Ishikawa (cell line): ENCODE data around the gene MUS81.

Experiments used
- CEBPB ChIP-seq: IDR thresholded peaks from 2 replicates; pipeline ENCODE4 v1.6.1; 2012
- CREB1 ChIP-seq: IDR thresholded peaks from 2 replicates; pipeline ENCODE4 v1.6.1; 2012; ENCODE audit warnings: low read depth
- EP300 ChIP-seq: IDR thresholded peaks from 2 replicates; pipeline ENCODE4 v1.6.1; 2012; ENCODE audit warnings: borderline replicate concordance
- NFIC ChIP-seq: IDR thresholded peaks from 2 replicates; pipeline ENCODE4 v1.6.1; 2012
- RAD21 ChIP-seq: IDR thresholded peaks from 2 replicates; pipeline ENCODE4 v1.6.1; 2012; ENCODE audit warnings: low read depth
- TAF1 ChIP-seq: IDR thresholded peaks from 2 replicates; pipeline ENCODE4 v1.6.1; 2012; ENCODE audit warnings: low read depth, mild to moderate bottlenecking
- TEAD4 ChIP-seq: IDR thresholded peaks from 2 replicates; pipeline ENCODE4 v1.6.1; 2012
- YY1 ChIP-seq: IDR thresholded peaks from 2 replicates; pipeline ENCODE4 v1.6.1; 2012; ENCODE audit warnings: low read depth
- ZBTB7A ChIP-seq: IDR thresholded peaks from 2 replicates; pipeline ENCODE4 v1.6.1; 2012; ENCODE audit warnings: low read depth
- TF ChIP-seq, protein P1 (sequence below): IDR thresholded peaks from 2 replicates; pipeline ENCODE4 v1.6.1; 2012

DNA sequence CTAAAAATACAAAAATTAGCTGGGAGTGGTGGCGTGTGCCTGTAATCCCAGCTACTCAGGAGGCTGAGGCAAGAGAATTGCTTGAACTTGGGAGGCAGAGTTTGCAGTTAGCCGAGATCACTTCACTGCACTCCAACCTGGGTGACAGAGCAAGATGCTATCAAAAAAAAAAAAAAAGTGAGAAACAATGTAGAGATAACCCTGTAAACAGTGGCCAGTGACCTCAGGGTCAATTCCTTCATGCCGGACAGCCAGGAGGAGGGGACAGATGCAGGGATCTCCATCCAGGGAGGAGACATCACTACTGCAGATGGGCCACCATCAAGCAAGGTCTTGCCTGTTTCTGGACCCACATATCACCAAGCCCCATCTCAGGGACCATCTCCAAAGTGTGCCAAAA is 12.5 kb upstream of the MUS81 start:
- TF ChIP-seq TEAD4 (no peak), RAD21 (no peak), EP300 (no peak), TAF1 (no peak), YY1 (no peak), CEBPB (no peak), NFIC (no peak), CREB1 (no peak), ZBTB7A (no peak)
- TF ChIP-seq, protein P1, sequence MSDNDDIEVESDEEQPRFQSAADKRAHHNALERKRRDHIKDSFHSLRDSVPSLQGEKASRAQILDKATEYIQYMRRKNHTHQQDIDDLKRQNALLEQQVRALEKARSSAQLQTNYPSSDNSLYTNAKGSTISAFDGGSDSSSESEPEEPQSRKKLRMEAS, result no peak
